Measurements from ENCODE around the gene ALK.

- TF ChIP-seq, protein P1, sequence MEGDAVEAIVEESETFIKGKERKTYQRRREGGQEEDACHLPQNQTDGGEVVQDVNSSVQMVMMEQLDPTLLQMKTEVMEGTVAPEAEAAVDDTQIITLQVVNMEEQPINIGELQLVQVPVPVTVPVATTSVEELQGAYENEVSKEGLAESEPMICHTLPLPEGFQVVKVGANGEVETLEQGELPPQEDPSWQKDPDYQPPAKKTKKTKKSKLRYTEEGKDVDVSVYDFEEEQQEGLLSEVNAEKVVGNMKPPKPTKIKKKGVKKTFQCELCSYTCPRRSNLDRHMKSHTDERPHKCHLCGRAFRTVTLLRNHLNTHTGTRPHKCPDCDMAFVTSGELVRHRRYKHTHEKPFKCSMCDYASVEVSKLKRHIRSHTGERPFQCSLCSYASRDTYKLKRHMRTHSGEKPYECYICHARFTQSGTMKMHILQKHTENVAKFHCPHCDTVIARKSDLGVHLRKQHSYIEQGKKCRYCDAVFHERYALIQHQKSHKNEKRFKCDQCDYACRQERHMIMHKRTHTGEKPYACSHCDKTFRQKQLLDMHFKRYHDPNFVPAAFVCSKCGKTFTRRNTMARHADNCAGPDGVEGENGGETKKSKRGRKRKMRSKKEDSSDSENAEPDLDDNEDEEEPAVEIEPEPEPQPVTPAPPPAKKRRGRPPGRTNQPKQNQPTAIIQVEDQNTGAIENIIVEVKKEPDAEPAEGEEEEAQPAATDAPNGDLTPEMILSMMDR (IDR thresholded peaks at IDR 0.05): no peak
- TF ChIP-seq ZFX (IDR thresholded peaks at IDR 0.05; ENCODE audit: borderline replicate concordance): no peak
These were observed 645.2 kb downstream of the ALK start for GRCh38 chr2:29276151-29276550.

All from 22Rv1 (cell line).